Panc1 (cell line): ENCODE data around the gene PTMS. TPM values are rescaled to one million over a fixed set of nuclear protein-coding genes. Genes with fewer than 3 reads are reported as not detected.

Experiments used
- ATAC-seq: fragments of 200-7000 bp; cut with Tn5 transposase; 2 replicates; pipeline ENCODE4 v1.9.1; 2020; ENCODE audit warnings: mild to moderate bottlenecking, moderate library complexity
- BruUV-seq: library from RNA; stranded (reverse); fragments of 400-500 nt; replicated peaks from 2 replicates; lab custom pipeline; 2021; lab: Mats Ljungman, UMichigan
- CTCF ChIA-PET: fragments of 300-600 bp; sonication (Branson Sonifier 250); formaldehyde crosslinking; loops from one replicate; lab custom pipeline; 2022; ENCODE audit warnings: antibody characterized with exemption; lab: Charles Lee
- POLR2A ChIA-PET: fragments of 300-600 bp; sonication (Branson Sonifier 250); formaldehyde crosslinking; loops from one replicate; lab custom pipeline; 2022; ENCODE audit warnings: antibody characterized with exemption; lab: Charles Lee
- DNase-seq: peaks from one replicate; pipeline ENCODE4 v3.0.0-alpha.2; 2010; ENCODE audit warnings: low read depth, low spot score
- H3K27ac ChIP-seq: 2 replicates; pipeline ENCODE4 v1.5.1; 2011; ENCODE audit warnings: mild to moderate bottlenecking, low read length, inconsistent platforms
- H3K27me3 ChIP-seq: fragments of 200-500 bp; sonication (Bioruptor generic); 2 replicates; pipeline ENCODE4 v1.6.0; 2014; ENCODE audit warnings: low read length, inconsistent platforms; ENCODE audit not compliant: control insufficient read depth, insufficient read depth
- H3K36me3 ChIP-seq: fragments of 200-500 bp; sonication (Bioruptor generic); 2 replicates; pipeline ENCODE4 v1.5.1; 2014; ENCODE audit warnings: inconsistent platforms, mild to moderate bottlenecking, low read length, moderate library complexity; ENCODE audit not compliant: control insufficient read depth, insufficient read depth
- H3K4me1 ChIP-seq: 2 replicates; pipeline ENCODE4 v1.5.1; 2011; ENCODE audit warnings: inconsistent platforms, mild to moderate bottlenecking, low read length, moderate library complexity; ENCODE audit not compliant: control insufficient read depth, insufficient read depth
- H3K4me3 ChIP-seq, 2 experiments: 2 replicates each; pipeline ENCODE4 v1.5.1; 2011 to 2012; ENCODE audit warnings: low read depth in 2 of 2, low read length in 2 of 2, mild to moderate bottlenecking in 2 of 2, inconsistent platforms in 1 of 2, moderate library complexity in 1 of 2
- H3K9me3 ChIP-seq: fragments of 200-500 bp; sonication (Bioruptor generic); 2 replicates; pipeline ENCODE4 v1.5.1; 2014; ENCODE audit warnings: low read depth, mild to moderate bottlenecking, inconsistent platforms, low read length, moderate library complexity; ENCODE audit not compliant: control insufficient read depth, insufficient read depth
- POLR2AphosphoS5 ChIP-seq: IDR thresholded peaks from 2 replicates; pipeline ENCODE4 v1.6.1; 2012; ENCODE audit warnings: mild to moderate bottlenecking, low read depth, low read length, moderate library complexity
- SIN3A ChIP-seq: IDR thresholded peaks from 2 replicates; pipeline ENCODE4 v1.6.1; 2012; ENCODE audit warnings: low read depth, mild to moderate bottlenecking, low read length, moderate library complexity, borderline replicate concordance; ENCODE audit not compliant: insufficient read depth
- TCF7L2 ChIP-seq: IDR thresholded peaks from 2 replicates; pipeline ENCODE4 v1.6.1; 2011; ENCODE audit warnings: mild to moderate bottlenecking, low read depth, low read length, inconsistent platforms
- in situ Hi-C: cut with HindIII; loops from 2 replicates; pipeline ENCODE4 v1.10.0; 2016; ENCODE audit warnings: low sequenced_read_pairs, low pct_unique_long_range_greater_than_20kb
- intact Hi-C: fragments of 100-400 bp; cut with micrococcal nuclease; formaldehyde crosslinking; loops from one replicate; pipeline ENCODE4 v1.10.0; 2022; ENCODE audit not compliant: unreplicated experiment
- total RNA-seq: library from RNA; stranded (reverse); gene quantifications from one replicate; pipeline ENCODE4 v1.2.1, GENCODE V29; 2021; ENCODE audit not compliant: unreplicated experiment
- TF ChIP-seq, protein P1 (sequence below), 2 experiments: IDR thresholded peaks; 2 replicates each; pipeline ENCODE4 v1.6.1; 2011 to 2012; ENCODE audit warnings: low read depth in 2 of 2, control low read depth in 1 of 2, low read length in 1 of 2, mild to moderate bottlenecking in 1 of 2, moderate library complexity in 1 of 2; ENCODE audit not compliant: insufficient read depth in 1 of 2
- TF ChIP-seq, protein P2 (sequence below): fragments of 450-650 bp; IDR thresholded peaks from 2 replicates; pipeline ENCODE4 v1.5.1; 2017; ENCODE audit warnings: mild to moderate bottlenecking

Gene PTMS
- total RNA-seq, 1 experiment from 2014 or later = 395 TPM

DNA sequence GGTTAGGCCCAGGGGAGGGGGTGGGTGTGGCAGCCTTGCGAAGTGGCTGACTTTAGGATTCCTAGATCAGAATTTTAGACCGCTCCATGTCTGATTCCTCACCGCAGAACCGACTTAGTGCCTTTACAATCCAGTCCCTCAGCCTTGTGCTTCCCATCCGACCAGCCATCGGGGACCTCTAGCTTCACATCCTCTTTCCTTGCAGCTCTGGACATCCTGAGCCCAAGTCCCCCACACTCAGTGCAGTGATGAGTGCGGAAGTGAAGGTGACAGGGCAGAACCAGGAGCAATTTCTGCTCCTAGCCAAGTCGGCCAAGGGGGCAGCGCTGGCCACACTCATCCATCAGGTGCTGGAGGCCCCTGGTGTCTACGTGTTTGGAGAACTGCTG, 41.8 kb upstream of the PTMS start:
- TF ChIP-seq SIN3A (no peak), POLR2AphosphoS5 (no peak), TCF7L2 (no peak)
- TF ChIP-seq, protein P1, sequence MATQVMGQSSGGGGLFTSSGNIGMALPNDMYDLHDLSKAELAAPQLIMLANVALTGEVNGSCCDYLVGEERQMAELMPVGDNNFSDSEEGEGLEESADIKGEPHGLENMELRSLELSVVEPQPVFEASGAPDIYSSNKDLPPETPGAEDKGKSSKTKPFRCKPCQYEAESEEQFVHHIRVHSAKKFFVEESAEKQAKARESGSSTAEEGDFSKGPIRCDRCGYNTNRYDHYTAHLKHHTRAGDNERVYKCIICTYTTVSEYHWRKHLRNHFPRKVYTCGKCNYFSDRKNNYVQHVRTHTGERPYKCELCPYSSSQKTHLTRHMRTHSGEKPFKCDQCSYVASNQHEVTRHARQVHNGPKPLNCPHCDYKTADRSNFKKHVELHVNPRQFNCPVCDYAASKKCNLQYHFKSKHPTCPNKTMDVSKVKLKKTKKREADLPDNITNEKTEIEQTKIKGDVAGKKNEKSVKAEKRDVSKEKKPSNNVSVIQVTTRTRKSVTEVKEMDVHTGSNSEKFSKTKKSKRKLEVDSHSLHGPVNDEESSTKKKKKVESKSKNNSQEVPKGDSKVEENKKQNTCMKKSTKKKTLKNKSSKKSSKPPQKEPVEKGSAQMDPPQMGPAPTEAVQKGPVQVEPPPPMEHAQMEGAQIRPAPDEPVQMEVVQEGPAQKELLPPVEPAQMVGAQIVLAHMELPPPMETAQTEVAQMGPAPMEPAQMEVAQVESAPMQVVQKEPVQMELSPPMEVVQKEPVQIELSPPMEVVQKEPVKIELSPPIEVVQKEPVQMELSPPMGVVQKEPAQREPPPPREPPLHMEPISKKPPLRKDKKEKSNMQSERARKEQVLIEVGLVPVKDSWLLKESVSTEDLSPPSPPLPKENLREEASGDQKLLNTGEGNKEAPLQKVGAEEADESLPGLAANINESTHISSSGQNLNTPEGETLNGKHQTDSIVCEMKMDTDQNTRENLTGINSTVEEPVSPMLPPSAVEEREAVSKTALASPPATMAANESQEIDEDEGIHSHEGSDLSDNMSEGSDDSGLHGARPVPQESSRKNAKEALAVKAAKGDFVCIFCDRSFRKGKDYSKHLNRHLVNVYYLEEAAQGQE (IDR thresholded peaks at IDR 0.05; ENCODE audit: insufficient read depth in 1 of 2, low read depth in 2 of 2, low read length in 1 of 2) = no peak
- TF ChIP-seq, protein P2, sequence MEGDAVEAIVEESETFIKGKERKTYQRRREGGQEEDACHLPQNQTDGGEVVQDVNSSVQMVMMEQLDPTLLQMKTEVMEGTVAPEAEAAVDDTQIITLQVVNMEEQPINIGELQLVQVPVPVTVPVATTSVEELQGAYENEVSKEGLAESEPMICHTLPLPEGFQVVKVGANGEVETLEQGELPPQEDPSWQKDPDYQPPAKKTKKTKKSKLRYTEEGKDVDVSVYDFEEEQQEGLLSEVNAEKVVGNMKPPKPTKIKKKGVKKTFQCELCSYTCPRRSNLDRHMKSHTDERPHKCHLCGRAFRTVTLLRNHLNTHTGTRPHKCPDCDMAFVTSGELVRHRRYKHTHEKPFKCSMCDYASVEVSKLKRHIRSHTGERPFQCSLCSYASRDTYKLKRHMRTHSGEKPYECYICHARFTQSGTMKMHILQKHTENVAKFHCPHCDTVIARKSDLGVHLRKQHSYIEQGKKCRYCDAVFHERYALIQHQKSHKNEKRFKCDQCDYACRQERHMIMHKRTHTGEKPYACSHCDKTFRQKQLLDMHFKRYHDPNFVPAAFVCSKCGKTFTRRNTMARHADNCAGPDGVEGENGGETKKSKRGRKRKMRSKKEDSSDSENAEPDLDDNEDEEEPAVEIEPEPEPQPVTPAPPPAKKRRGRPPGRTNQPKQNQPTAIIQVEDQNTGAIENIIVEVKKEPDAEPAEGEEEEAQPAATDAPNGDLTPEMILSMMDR = no peak
- CTCF ChIA-PET = interaction anchor here (0.6 to 1.1 kb wide), 2 partner anchors 42 to 99 kb away, joined by 3 to 15 read pairs; partner anchors contain the start of gene PTMS
- in situ Hi-C loops = no loop called here
- peaks cover 3% of the 10 kb centered on the region; the same call in 1 of the 2 replicates for H3K36me3 ChIP-seq
- H3K4me3 ChIP-seq = peak overlapping the region; percentile 57 to 80
- no peaks in the 10 kb centered on the region for H3K27me3 ChIP-seq
- intact Hi-C loops = no loop called here
- no peak for DNase-seq
- H3K27ac ChIP-seq = peak overlapping the region; percentile 94
- peaks cover 3% of the 10 kb centered on the region; the same call in 1 of the 2 replicates for H3K4me1 ChIP-seq
- POLR2A ChIA-PET = interaction anchor here (0.6 kb wide), 1 partner anchor 582 kb away, joined by 7 read pairs; no protein-coding TSS in a partner anchor
- no peaks in the 10 kb centered on the region for H3K9me3 ChIP-seq
- BruUV-seq = no TSS peak
- ATAC-seq = peak; percentile 45

DNA sequence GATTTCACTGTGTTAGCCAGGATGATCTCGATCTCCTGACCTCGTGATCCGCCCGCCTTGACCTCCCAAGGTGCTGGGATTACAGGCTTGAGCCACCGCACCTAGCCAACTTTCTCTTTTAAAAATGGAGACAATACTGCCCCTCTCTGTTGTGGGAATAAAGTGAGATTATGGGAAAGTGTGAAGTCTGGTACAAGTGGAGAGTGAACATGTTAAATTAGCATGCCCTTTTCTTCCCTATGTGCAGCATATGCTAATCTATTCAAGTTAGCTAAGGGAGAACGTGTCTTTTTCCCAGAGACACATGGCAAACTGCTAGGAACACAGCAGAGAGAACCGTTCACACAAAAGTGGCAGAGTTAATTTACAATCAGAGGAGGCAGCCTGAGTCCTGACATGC, 40.8 kb upstream of the PTMS start:
- in situ Hi-C loops = no loop called here
- peaks cover 3% of the 10 kb centered on the region; the same call in 1 of the 2 replicates for H3K36me3 ChIP-seq
- no peaks in the 10 kb centered on the region for H3K27me3 ChIP-seq
- ATAC-seq (no peak), DNase-seq (no peak)
- BruUV-seq = TSS peak; percentile 91
- ChIA-PET POLR2A (no interaction called here), CTCF (no interaction called here)
- H3K27ac ChIP-seq = no peak overlapping the region
- intact Hi-C loops = no loop called here
- no peak overlapping the region for H3K4me3 ChIP-seq
- H3K4me1 ChIP-seq = peaks cover 3% of the 10 kb centered on the region; the same call in 1 of the 2 replicates
- TF ChIP-seq, protein P1 (IDR thresholded peaks at IDR 0.05; ENCODE audit: insufficient read depth in 1 of 2, low read depth in 2 of 2, low read length in 1 of 2) = no peak
- TF ChIP-seq SIN3A = no peak
- TF ChIP-seq TCF7L2 = no peak
- TF ChIP-seq, protein P2 = no peak
- TF ChIP-seq POLR2AphosphoS5 = no peak
- H3K9me3 ChIP-seq = no peaks in the 10 kb centered on the region
